Stimulated activated CD4-positive, alpha-beta T cell treated with anti-CD3 and anti-CD28 coated beads, Interleukin-12 subunit alpha, Interleukin-12 subunit beta, amount 100 ng/mL, for 24 hours (primary cell): Measurements from ENCODE around the gene CDV3.

ENCODE experiments used
- DNase-seq, 2 experiments: peaks; one replicate each; pipeline ENCODE4 v3.0.0-alpha.2; 2020; ENCODE audit warnings: low read depth in 2 of 2

Gene CDV3

DNA sequence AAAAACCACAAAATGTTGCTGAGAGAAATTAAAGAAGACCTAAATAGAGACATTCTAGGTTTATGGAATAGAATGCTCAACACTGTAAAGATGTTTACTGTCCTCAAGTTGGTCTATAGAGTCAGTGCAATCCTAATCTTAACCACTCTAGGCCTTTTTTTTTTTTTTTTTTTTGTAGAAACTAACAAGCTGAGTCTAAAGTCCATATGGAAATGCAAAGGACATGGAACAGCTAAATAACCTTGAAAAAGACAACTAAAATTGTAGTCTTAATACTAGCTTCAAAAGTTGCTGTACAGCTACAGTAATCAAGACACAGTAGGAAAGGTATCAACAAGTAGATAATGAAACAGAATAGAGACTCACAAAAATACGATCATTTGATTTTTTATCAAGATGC, 32.9 kb downstream of the CDV3 start:
- DNase-seq, result no peak

GRCh38 chr3:133606902-133607301, 33.4 kb downstream of the CDV3 start:
- no peak for DNase-seq

- DNase-seq, result no peak
These were observed 34.3 kb downstream of the CDV3 start for GRCh38 chr3:133607816-133608215.

GRCh38 chr3:133608388-133608787, 34.9 kb downstream of the CDV3 start:
- DNase-seq, result no peak

DNA sequence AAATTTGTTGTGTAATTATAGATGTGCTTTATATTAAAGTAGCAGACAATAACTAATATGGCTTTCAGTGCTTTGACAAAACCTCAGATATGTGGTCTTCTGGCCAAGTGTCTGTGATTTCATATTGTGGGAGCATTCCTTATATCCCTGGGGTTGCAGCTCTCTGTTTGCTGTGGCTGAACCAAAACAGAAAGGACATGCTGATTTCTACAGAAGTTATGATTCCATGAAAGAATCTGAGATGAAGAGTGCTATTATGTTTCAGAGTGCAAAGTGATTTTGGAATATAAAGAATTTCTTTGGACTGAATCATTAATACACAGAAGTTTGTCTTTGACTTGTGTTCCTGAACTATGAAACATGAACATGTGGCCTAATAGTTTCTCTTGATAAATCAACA, 36.5 kb downstream of the CDV3 start:
- no peak for DNase-seq

DNA sequence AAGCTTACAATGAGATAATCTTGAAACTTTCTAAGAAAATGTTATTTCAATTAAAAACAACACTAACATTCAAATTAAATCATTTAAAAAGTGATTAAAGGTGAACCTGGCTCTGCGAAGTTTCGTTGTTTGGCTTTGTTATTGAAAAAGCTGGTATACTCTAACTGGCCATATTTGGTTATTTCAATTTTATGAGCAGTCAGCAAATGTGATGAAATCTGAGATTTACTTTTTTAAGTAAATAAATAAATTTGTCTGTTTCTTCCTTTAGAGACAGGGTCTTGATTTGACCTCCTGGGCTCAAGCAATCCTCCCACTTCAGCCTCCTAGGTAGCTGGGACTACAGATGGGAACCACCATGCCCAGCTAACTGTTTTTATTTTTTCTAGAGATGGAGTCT, 38.0 kb downstream of the CDV3 start:
- DNase-seq, result no peak

DNA sequence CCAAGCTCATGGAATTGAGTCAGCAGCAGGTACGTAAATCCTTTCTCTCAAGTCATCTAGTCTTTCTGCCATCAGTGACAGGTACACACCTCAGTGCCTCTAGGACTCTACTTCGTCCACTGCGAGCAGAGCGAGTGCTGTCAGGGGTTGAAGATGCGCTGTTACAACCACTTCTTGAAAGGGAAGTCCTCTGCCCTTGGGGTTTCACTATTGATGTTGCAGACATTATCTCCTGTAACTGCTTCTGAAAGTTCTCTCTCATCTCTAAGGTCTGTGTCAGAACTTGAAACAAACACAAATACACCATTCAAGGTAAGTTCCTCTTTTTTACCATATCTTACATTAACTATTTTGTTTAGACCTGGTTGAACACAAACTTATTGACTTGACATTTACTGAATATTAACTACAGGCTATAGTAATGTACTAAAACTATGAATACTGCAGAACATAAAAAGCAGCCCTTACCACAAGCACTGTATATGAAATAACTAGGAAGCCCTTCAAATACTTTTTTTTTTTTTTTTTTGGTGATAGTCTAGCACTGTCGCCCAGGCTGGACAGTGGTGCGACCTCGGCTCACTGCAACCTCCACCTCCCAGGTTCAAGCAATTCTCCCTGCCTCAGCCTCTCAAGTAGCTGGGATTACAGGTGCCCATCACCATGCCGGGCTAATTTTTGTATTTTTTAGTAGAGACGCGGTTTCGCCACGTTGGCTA, 46.7 kb downstream of the CDV3 start:
- DNase-seq, result no peak

GRCh38 chr3:133627789-133628188, 54.3 kb downstream of the CDV3 start:
- no peak for DNase-seq

DNA sequence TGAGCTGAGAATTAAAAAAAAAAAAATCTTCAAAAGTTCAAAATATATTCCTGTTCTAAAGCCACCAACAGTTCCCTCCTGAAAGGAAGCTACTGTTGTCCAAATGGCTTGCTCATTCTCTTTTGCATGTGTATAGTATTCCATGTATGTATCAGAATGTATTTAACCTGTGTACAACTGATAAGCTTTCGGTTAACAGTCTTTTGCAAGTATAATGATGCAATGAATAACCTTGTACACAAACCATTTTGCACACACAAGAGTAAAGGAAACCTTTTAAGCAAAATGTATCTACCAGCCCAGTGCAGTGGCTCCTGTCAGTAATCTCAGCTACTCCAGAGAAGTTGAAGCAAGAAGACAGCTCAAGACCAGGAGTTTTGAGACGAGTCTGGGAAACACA, 55.7 kb downstream of the CDV3 start:
- no peak for DNase-seq

DNA sequence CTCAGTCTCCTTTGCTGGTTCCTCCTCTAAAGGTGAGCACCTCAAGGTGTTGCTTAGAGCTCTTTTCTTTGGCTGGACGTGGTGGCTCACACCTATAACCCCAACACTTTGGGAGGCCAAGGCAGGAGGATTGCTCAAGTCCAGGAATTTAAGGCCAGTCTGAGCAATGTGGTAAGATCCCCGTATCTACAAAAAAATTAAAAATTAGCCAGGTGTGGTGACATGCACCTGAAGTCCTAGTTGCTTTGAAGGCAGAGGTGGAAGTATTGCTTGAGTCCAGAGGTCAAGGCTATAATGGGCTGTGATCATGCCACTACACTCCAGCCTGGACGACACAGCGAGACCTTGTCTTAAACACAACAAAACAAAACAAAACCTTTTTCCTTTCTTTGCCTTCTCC, 60.0 kb downstream of the CDV3 start:
- DNase-seq, result no peak
